Glomerular endothelial cell (primary cell): Measurements from ENCODE around the gene EMC8. TPM values are rescaled to one million over a fixed set of nuclear protein-coding genes. Genes with fewer than 3 reads are reported as not detected.
"Not testable (repeated sequence)": the region's sequence is repeated elsewhere in the genome, so short reads cannot be mapped to it uniquely, and the experiment has no call there.

Experiments
- DNase-seq: peaks from one replicate; pipeline ENCODE4 v3.0.0-alpha.2; 2011; ENCODE audit warnings: low read depth, low spot score; ENCODE audit errors: extremely low read depth
- total RNA-seq: library from RNA; depleted of rRNA; stranded (reverse); fragments of >200 nt; gene quantifications from 2 replicates; pipeline ENCODE4 v1.2.3, GENCODE V29; 2015

The EMC8 gene
- total RNA-seq, 1 donor from 2014 or later: 48.7 TPM

DNA sequence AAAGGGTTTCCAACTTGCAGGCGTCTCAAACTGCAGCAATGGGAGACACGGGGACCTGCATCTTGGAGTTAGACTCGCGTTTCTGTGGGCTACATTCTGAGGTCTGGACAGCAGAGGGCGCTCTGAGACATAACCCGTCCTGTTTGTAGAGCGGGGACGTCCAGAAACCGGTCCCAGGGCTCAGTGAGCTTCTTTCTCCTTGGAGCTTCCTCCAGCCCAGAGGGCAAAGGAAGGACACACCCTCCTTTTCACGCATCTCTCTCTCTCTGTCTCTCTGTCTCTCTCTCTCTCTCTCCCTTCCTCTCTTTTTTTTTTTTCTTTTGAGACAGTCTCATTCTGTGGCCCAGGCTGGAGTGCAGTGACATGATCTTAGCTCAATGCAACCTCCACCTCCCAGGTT is 19.9 kb upstream of the EMC8 start:
- peak; percentile 56 for DNase-seq

DNA sequence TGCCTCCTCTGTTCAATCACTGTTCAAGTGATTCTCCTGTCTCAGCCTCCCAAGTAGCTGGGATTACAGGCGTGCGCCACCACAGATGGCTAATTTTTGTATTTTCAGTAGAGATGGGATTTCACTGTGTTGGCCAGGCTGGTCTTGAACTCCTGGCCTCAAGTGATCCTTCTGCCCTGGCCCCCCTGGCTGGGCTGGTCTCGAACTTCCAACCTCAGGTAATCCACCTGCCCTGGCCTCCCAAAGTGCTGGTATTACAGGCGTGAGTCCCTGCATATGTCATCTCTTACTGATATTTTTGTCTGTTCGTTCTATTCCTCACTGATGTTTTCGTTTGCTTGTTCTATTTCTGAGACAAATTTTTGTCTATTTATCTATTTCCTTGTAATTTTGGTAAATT is 17.9 kb upstream of the EMC8 start:
- DNase-seq: not testable (repeated sequence)

DNA sequence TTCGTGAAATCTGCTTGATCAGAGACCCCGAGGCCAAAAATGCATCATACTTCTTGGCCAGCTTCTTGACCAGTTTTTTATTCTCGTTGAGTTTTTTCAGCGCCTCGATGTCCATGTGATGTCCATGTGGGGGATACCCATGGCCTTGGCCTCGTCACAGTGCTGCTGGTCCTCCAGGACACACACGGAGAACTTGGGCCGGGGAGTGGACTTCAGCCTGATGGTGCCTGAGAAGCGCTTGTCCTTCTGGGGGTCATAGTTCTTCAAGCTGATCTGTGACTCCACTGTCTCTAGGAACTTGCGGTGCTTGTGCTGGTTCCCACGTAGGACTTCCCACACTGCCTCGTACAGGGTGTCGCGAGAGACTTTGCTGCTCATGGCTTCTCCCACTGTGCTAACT is 16.8 kb upstream of the EMC8 start:
- DNase-seq: no peak

DNA sequence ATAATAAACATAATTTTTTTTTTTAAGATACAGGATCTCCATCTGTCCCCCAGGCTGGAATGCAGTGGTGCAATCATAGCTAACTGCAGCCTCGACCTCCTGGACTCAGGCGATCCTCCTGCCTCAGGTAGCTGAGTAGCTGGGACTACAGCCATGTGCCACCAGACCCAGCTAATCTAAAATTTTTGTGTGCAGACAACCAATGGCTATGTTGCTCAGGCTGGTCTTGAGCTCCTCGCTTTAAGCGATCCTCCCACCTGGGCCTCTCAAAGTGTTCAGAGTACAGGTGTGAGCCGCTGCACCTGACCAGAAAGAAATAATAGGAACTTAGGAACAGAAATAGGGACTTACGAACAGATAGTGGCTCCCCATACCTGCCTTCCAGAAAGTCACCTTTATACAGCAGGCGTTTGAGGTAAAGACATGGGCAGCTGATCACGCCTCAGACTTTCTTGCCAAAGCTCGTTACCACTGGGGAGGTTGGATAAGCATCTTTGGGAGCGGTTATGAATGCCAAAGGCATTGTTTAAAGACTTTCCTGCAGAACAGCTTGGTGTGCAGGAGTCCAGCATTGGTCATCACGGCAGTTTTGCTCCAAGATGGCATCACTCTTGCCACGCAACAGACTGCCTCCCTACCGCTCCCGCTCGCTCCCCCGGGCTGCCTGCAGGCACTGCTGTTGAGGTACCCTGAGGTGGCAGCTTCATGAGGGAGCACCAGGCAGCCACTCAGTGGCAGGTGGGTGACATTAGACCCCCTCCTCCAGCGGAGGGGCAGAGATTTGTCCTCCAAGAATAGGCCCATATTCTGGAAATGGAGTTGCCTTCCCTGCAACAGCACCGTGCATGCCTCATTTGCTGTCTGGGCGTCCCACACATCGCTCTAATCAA is 13.7 kb upstream of the EMC8 start:
- no peak for DNase-seq

DNA sequence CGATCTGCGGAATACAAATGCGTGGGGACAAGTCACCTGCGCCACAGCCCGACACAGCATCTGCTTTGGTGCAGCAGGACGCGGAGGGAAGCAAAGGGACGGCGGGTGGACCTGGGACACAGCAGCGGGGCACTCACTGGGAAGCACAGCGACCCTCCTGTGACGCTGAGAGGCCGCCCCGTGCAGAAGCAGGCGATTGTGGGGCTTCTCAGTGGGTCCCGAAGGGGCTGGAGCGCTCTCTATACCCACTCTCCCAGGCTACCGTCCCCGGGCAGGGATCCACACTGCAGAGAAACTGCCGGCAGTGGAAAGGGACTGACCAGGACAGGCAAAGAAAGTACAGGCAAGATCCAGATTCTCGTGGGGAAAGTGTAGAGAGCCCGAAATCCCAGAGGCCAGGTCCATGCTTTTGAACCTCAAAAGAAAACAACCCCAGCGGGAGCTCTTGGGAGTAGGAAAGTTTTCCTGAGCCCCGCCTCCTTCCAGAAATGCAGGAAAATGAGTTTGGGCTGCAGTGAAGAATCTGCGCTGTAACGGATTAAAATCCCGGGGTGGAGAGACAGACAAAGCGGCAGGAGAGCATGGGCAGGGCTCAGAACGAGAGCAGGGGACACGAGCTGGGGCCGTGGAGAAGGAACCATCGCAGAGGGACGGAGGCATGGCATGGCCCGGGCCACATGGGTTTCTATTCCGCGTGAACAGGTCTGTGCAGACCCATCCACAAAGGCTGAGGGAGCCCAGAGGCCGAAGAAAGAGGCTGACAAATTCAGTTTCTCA is 12.9 kb upstream of the EMC8 start:
- DNase-seq: no peak

DNA sequence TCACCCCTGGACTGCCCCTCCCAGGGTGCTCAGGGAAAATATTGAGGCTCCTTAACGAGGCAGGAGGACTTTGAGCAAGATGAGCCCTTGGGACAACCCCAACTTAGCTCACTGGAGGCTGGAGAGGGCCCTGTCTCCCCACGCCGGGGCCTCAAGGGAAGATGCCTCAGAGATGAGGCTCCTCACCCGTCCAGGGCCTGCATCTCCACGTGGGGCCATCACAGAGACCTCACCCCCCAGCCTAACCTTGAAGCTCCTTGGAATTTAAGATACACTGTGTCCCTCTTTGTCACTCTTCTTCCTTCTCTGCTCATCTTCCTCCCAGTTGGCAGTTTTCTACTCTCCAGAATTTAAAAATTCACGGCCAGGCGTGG is 11.4 kb upstream of the EMC8 start:
- DNase-seq: no peak

DNA sequence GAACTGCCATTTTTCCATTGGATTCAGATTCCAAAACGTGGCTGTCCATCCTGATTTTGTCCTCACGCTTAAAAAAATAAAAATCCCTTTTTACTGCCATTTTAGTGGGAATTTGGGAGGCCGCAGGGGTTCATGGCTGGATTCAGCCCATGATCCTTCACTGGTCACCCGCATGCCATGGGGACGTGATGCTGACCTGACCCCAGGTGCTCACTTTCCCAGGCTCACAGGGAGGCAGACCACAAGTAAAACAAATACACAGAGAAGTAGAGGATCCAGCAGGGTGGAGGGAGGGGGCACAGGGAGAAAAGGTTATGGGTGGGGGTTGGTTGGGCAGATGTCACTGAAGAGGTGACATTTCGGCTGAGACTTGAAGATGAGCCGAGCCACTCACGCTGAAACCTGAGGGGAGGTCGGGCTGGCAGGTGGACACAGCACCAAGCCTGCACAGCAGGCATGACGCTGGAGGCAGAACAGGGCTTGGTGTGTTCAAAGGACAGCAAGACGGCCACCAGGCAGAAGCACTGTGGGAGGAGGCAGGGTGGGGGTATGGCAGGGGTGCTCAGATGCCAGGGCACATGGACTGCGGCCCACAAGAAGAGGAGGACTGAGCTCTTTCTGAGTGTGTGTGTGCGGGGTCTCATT is 10.9 kb upstream of the EMC8 start:
- DNase-seq: no peak

DNA sequence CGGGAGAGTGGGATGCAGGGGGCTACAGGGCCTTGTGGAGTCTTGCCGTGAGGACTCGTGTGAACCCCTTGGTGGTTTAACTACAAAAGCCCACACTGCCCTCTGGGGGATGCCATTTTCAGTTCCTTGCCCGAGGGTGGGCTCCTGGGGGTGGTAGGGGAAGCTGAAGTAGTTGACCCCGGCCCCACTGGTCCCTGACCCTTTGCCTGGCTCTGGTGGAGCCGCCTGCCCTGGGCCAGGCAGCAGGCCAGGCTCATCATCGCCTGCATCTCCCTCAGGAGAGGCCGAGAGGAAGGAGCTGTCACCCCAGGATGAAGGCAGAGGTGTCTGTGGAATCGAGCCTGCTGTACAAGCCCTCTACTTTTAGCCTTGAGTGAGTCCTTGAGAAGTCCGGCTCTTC is 10.3 kb upstream of the EMC8 start:
- DNase-seq: no peak

DNA sequence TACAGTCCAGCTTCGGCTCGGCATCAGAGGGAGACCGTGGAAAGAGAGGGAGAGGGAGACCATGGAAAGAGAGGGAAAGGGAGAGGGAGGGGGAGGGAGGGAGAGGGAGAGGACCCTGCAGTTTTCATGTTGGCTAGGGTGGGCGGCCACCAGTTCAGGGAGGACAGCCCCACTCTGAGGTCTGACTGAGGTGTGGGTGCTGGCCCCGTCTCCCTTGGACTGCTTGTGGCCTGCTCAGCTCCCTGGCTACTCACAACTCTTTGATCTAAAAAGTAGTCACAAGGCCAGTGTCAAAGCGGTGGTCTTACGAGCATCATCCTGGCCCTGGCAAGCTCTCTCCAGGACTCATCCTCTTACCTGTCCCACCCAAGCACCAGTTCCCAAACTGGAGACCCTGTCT is 9.6 kb upstream of the EMC8 start:
- no peak for DNase-seq

DNA sequence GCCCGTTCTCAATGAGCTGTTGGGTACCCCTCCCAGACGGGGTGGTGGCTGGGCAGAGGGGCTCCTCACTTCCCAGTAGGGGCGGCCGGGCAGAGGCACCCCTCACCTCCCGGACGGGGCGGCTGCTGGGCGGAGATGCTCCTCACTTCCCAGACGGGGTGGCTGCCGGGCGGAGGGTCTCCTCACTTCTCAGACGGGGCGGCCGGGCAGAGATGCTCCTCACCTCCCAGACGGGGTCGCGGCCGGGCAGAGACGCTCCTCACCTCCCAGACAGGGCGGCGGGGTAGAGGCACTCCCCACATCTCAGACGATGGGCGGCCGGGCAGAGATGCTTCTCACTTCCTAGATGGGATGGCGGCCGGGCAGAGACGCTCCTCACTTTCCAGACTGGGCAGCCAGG is 8.8 kb upstream of the EMC8 start:
- DNase-seq: not testable (repeated sequence)

DNA sequence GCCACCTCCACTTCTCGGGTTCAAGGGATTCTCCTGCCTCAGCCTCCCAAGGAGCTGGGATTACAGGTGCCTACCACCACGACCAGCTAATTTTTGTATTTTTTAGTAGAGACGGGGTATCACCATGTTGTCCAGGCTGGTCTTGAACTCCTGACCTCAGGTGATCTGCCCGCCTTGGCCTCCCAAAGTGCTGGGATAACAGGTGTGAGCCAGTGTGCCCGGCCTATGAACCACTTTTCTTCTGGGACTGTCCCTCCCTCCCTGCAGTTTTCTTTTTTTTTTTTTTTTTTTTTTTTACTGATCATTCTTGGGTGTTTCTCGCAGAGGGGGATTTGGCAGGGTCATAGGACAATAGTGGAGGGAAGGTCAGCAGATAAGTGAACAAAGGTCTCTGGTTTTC is 8.0 kb upstream of the EMC8 start:
- DNase-seq: not testable (repeated sequence)

DNA sequence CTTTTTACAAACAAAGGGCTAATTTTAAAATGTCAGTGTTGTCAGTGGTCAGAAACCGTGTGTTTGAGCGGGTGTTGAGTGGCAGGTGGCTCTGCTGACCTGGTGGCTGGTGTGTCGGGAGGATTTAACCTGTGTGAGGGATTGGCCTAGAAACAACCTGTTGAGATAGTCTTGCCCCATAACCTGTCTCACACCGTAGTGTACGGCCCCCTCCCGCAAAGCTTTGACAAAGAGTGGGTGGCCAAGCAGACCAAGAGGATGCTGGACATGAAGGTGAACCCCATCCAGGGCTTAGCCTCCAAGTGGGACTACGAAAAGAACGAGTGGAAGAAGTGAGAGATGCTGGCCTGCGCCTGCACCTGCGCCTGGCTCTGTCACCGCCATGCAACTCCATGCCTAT is 7.2 kb upstream of the EMC8 start:
- no peak for DNase-seq

DNA sequence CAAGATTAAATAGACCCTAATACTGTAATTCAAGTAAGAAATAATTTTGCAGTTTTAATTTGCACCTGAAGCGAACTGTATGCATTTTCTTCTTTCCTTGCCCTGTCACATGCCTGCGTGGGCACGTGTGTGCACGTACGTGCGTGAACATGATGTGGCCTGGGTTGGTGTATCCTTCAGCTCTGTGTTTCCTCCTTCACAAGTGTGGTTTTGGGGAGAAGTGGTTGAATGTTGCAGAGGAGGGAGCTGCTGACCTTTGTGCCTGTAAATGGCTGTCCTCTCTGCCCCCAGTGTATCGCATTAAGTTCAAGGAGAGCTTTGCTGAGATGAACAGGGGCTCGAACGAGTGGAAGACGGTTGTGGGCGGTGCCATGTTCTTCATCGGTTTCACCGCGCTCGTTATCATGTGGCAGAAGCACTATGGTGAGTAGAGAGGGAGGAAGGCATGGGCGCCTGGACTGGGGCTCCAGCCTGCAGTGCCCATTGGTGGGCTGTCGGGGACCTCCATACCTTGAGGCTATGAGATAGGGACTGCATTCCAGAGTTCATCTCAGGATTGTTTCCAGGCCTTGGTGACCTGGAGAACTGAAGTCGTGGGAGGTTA is 6.2 kb upstream of the EMC8 start:
- no peak for DNase-seq

DNA sequence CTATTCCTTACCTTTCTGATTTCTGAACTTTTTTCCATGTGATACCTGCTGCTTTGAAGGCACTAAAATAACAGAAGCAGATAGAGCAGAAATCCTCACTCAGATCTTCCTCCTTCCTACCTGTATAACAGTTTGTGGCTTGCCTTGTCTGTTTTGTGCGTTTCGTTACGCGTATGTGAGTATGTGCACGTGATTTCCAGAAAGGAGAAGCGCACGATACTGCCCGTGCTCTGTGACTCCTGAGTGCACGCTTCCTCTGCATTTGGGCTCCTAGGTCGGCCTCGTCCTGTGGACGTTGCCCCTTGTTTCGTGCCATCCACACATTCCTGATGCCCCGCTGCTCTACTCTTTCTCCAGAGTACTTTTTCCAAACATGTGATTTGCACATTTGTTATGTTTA is 4.2 kb upstream of the EMC8 start:
- DNase-seq: no peak

DNA sequence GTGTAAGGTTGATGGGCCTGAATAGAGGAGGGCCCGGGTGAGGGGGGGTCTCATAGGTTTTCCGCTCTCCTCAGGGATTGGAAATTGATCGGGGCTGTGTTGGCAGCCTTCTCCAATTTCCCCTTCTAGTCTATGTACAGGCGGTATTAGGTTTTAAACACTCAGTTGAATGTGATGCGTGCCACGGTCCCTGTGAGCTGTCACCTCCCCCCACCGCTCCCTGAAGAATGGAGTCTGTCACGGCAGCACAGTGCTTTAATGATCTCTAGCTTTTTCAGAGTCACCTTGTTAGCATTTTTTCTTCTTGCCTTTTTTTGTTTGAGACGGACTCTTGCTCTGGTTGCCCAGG is 951 bp upstream of the EMC8 start:
- no peak for DNase-seq

DNA sequence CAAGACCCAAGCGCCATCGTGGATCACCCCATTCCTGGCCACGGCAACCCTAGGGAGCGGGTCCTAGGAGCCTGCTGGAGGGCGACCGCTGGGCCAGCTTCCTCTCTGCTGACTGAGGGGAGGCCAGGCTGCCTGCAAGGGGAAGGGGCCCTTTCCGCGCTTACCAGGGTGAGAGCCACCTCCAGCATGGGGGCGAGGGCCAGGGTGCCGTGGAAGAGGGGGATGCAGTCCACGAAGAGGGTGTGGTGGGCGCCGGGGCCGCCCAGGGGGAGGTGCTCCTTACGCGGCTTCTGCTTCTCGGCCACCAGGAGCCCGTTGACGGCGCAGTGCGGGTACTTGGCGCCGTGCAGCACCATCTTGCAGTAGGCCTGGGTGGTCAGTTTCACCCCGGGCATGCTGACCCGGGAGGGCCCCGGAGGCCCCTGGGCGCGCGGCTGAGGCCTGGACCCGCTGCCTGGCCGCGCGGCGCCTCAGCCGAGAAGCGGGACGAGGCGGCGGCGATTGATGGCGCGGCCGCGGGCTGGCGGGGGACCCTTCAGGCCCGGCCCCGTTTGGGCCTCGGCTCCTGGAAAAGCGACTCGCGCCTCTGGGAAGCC is 345 bp downstream of the EMC8 start:
- no peak for DNase-seq

DNA sequence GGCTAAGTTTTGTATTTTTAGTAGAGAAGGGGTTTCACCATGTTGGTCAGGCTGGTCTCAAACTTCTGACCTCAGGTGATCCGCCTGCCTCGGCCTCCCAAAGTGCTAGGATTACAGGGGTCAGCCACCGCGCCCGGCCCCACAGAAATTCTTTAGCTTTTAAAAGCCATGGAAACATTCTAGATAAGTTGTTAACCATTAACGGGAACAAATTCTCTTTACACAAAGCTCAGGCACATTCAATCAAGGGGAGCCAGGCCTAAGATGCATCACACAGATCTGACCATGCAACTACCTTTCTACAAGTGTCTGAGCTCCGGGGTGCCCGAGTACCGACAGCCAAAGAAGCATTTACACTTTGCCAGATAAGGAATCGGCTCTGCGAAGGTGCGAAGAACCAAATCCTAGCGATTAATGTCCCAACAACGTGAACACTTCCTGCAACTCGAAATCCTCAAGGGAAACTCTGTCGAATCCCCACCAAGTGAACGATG is 1.0 kb downstream of the EMC8 start:
- no peak for DNase-seq

DNA sequence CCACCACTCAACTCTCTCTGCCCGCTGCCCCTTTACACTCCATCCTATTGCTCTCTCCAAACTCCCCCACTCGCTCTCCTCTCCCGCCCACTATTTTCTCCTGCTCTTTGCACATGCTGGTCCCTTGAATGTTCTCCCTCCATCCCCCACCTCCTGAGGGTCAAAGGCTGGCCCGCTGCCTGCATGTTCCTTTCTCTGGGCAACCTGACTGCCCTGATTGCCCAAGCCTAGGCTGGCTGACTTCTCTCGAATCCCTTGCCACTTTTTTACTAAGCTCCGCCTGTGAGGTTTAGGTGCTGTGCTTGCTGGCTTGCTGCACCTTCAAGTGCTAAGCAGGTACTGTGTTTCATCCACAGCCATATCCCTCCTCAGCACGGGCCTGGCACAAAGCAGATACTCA is 2.7 kb downstream of the EMC8 start:
- DNase-seq: no peak

DNA sequence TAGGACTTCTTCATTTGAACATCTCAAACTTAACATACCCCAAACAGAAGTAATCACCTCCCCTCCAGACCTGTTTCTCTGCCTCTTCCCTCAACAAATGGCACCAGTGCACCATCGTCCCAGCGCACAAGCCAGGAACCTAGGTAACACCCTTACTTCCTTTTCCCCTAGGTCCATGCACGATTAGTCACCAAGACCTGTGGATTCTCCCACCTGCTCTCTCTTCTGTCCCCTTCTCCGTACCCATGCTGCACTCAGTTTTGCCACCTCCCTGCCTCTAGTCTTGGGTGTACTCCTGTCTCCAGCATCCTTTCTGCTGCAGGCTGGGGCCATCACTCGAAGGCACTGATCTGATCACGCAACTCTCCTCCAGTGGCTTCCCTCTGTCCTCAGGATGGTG is 3.2 kb downstream of the EMC8 start:
- DNase-seq: no peak

DNA sequence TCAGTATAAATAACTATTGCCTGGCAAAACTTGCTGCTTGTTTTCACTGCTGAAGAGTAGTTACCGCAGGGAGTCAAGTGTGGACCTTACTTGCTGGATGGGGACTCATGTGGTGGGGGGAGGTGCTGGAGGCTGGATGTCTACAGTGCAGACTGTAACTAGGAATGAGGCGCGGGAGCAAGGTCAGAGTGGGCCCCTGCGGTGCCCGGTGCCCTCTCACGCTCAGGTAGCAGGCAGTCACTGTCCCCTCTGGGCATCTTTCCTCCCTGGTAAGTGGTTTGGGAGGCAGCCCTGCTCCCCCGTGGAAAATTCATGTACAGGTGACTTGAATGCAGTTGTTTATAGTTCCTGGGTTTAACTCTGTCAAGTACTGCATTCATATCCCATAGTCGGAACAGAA is 4.6 kb downstream of the EMC8 start:
- DNase-seq: no peak
